ENCODE results near the gene RXFP3.
"Not testable (repeated sequence)": the region's sequence is repeated elsewhere in the genome, so short reads cannot be mapped to it uniquely, and the experiment has no call there.

RXFP3 gene

DNA sequence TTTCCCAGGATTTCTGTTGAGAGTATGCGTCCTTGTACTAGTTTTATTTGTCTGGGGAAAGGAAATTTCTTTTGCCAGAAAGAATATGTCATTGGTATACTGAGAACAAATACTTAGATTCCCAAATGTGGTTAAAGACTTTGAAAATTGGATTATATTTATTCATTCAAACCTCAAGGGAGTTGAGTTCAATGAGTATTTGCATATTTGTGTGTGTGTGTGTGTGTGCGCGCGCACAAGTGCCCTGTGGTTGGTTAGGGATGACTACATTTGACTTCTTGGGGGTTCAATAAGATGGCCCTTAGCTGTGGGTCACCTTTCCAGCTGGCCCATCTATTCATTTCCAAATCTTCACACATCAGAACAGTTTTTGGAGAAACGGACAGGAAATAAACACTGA is 4.9 kb downstream of the RXFP3 start:
- no peaks in the 10 kb centered on the region for H3K9me3 ChIP-seq (ENCODE audit: control insufficient read depth, insufficient read depth, low read length)
- H3K9ac ChIP-seq (ENCODE audit: low read depth, low read length) = no peak overlapping the region
- peaks cover 9% of the 10 kb centered on the region; the same call in 1 of the 2 replicates for H3K4me1 ChIP-seq (ENCODE audit: insufficient read depth, low read length)
- H3K36me3 ChIP-seq (ENCODE audit: insufficient read depth, low read length) = no peaks in the 10 kb centered on the region

DNA sequence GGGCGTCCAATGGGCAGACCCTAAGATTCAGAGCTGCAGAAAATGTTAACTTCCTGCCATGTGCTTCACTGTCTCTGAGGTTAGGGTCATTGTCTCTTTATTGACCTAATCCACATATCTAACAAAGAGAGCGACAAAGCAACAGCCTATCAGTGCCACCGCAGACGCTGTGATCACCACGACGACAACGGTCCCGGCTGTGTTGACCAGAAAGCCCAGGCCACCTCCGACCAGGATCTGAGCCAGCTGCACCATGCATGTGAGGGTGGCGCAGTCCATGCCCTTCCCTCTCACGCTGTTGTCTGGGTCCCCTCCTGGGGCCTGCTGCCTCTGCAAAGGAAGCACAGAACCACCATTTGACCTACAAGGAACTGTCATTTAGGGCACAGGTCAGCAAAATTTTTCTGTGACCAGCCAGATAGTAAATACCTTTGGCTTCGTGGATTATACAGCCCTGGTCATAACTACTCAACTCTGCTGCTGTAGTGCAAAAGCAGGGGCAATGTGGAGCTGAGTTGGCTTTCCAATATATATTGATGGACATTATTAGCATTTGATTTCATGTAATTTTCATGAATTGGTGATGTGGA is 8.5 kb downstream of the RXFP3 start:
- Histone ChIP-seq H3K9ac (ENCODE audit: low read depth, low read length) (no peak overlapping the region), H3K36me3 (ENCODE audit: insufficient read depth, low read length) (no peaks in the 10 kb centered on the region), H3K4me1 (ENCODE audit: insufficient read depth, low read length) (peaks cover 9% of the 10 kb centered on the region; the same call in 1 of the 2 replicates), H3K9me3 (ENCODE audit: control insufficient read depth, insufficient read depth, low read length) (no peaks in the 10 kb centered on the region)

DNA sequence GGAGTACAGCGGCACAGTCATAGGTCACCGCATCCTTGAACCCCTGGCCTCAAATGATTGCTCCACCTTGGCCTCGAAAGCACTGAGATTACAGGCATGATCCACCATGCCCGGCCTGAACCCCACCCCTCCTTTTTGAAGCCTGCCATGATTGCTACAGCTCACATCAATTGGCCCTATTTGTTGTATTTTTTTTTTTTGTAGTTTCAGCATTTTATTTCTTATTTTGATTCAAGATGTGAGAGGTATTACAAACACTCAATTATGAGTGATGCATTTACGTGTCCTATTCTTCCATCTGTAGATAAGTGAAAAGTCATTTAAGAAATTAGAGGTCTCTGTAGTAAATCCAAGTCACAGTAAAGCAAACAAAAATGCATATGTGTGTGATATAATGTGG is 16.0 kb downstream of the RXFP3 start:
- not testable (repeated sequence) for H3K36me3 ChIP-seq (ENCODE audit: insufficient read depth, low read length); H3K9me3 ChIP-seq (ENCODE audit: control insufficient read depth, insufficient read depth, low read length); H3K9ac ChIP-seq (ENCODE audit: low read depth, low read length); H3K4me1 ChIP-seq (ENCODE audit: insufficient read depth, low read length)

DNA sequence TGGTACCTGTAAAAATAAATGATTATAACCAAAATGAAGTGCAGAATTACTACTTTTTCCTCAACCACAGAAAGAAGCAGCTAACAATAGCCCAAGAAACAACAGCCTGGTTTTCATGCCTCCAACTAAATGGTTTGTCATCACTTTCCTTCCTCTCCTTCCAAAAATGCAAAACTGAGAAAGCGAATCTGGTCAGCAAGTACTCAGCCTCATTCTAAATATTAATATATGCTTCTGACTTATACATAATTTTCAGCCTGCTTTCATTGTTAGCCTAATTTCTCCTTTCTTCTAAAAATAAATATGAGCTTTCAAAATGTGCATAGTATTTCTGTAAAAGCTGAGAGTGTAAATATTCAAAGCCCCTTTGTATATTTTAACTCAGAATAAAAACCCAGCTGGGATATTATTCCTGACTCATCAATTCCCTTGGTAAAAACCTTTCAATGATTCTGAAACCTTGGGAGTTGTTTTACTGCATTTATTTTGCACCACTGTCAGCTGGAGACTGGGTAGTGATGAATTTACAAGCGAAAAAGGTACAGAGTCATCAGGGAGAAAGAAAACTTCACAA is 21.5 kb downstream of the RXFP3 start:
- H3K9ac ChIP-seq (ENCODE audit: low read depth, low read length) = no peak overlapping the region
- H3K4me1 ChIP-seq (ENCODE audit: insufficient read depth, low read length) = no peaks in the 10 kb centered on the region
- H3K9me3 ChIP-seq (ENCODE audit: control insufficient read depth, insufficient read depth, low read length) = no peaks in the 10 kb centered on the region; the same call in 1 of the 2 replicates
- no peaks in the 10 kb centered on the region for H3K36me3 ChIP-seq (ENCODE audit: insufficient read depth, low read length)

DNA sequence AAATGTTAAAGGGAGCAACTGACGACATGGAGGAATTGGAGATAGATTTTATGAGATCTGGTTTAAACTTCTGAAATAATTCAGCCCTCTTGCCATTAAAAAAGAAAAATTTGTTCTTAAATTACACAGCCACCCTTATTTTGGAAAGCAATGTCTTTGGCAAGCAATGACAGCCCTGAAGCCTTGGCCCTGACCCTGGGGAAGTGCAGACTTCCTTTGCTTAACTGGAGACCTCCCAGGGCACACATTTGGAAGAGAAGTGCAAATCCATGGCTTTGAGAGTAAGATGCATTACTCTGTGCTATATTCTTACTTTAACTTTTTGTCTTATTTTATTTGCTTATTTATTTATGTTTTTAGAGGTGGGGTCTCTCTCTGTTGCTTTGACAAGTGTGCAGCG is 22.0 kb downstream of the RXFP3 start:
- no peaks in the 10 kb centered on the region for H3K4me1 ChIP-seq (ENCODE audit: insufficient read depth, low read length)
- no peak overlapping the region for H3K9ac ChIP-seq (ENCODE audit: low read depth, low read length)
- no peaks in the 10 kb centered on the region; the same call in 1 of the 2 replicates for H3K9me3 ChIP-seq (ENCODE audit: control insufficient read depth, insufficient read depth, low read length)
- no peaks in the 10 kb centered on the region for H3K36me3 ChIP-seq (ENCODE audit: insufficient read depth, low read length)

DNA sequence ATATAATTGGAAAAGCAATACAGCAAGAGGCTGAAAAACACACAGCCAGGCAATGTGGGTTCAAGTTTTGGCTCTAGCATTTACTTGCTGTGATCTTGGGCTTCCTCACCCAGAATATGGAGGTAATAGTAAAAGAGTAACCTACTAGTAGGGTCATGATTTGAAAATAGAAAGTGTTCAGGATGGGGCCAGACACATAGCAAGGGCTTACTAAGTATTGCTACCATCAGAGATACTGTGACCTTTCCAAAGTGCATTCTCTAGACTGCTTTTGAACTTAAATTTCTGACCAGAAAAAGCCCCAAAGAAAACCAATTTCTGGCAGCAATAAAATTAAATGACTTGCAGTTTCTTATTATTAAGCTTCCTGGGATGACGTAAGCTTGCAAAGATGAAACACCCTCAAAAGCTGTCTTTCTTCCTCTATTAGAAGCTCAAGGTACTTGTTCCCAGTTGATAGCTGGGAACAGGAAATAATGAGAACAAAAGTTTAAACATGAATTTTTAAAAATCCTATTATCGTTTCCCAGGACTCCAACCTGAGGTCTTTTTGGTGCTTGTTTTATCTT is 28.0 kb downstream of the RXFP3 start:
- Histone ChIP-seq H3K36me3 (ENCODE audit: insufficient read depth, low read length) (no peaks in the 10 kb centered on the region), H3K9ac (ENCODE audit: low read depth, low read length) (no peak overlapping the region), H3K9me3 (ENCODE audit: control insufficient read depth, insufficient read depth, low read length) (no peaks in the 10 kb centered on the region), H3K4me1 (ENCODE audit: insufficient read depth, low read length) (no peaks in the 10 kb centered on the region)

DNA sequence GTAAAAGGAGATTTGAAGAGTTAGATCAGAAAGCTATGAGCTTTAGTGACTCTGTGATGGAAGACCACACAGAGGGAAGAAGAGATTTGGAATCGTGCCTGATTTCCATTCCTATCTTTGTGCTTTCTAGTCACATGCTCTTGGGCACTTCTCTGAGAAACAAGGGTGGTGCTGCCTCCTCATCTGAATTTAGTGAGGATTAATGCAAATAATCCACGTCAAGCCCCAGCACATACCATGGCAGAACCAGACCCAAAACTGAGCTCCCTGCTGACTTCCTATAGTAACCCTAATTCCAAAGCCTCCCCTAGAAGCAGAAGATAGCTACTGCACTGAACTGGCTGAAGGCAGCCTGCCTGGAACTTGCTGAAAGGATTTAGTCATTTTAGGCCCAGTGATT is 30.6 kb downstream of the RXFP3 start:
- Histone ChIP-seq H3K9ac (ENCODE audit: low read depth, low read length) (no peak overlapping the region), H3K4me1 (ENCODE audit: insufficient read depth, low read length) (peaks cover 3% of the 10 kb centered on the region; the same call in 1 of the 2 replicates), H3K9me3 (ENCODE audit: control insufficient read depth, insufficient read depth, low read length) (no peaks in the 10 kb centered on the region), H3K36me3 (ENCODE audit: insufficient read depth, low read length) (no peaks in the 10 kb centered on the region)

DNA sequence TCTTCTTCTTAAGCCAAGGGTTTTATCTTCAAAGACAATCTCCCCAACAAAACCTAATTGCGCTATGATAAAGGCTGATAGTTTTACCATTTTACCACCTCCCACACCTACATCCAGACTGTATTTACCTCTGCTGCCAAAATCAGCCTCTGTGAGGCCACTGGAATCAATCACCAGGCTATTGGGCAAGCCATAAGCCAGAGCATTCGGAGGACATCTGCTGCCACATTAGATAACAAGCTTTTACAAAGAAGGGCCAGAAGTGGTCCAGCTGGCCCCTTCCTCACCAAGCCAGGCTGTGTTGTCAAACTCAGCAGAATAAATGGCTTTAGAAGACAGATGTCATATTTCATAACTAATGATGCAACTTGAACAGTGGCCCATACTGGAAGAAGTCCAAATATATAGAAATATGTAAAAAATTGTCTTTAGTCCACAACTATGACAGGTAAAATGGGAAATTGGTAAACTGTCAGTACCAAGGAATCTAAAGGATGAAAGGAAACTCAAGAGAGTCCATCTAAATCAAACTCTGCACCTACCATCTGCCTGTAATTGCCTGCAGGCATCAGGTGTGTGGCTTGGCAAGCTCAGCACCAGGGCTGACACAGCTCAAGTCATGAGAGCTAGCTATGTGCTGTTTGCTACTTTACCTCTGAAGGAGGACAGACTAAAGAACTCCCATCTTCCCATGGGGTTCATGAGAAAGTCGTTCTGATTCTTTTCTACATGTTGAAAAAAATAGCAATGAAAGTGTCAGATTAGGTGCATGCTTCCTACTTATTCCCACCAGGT is 32.2 kb downstream of the RXFP3 start:
- Histone ChIP-seq H3K4me1 (ENCODE audit: insufficient read depth, low read length) (peaks cover 7% of the 10 kb centered on the region; the same call in 1 of the 2 replicates), H3K9ac (ENCODE audit: low read depth, low read length) (no peak overlapping the region), H3K9me3 (ENCODE audit: control insufficient read depth, insufficient read depth, low read length) (no peaks in the 10 kb centered on the region), H3K36me3 (ENCODE audit: insufficient read depth, low read length) (no peaks in the 10 kb centered on the region)

DNA sequence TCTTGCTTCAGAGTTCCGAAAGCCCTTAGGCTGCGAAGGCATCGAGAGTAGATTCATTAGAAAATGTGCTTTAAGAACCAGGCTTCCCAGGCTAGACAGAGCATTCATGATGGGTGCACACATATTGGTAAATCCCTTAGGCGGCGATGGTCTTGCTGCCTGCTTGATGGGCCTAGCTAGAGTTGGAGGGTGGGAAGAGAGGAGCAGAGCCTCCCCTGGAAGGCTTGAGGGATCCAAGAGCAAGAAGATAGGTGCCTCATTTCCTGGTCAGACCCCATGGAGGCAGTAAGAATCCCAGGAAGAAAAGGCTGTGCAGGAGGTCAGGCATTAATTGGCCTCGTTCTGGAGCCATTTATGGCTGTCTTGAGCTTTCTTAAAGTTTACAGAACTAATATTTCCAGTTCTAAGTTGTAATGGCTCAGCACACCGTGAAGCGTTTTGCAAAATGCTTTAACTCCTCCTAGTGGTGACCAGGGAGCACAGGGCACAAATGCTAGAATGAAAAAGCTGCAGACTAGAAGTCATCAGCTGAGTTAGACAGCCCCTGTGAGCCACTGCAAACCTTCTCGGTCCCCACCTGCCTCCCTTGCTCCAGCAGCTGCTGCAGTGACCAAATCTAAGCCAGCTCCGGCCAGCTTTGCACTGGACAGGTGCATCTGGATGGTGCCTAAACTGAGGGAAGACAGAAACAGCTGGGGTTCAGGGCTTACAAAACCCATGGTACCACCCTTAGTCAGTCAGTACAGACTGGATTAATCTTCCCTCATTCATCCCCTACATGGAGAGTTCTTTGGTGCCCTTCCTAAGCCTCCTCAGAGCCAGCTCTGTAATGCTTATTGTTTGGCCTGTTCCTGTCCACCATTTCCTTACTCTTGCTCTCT is 33.6 kb downstream of the RXFP3 start:
- no peaks in the 10 kb centered on the region for H3K36me3 ChIP-seq (ENCODE audit: insufficient read depth, low read length)
- H3K9ac ChIP-seq (ENCODE audit: low read depth, low read length) = no peak overlapping the region
- H3K4me1 ChIP-seq (ENCODE audit: insufficient read depth, low read length) = peaks cover 8% of the 10 kb centered on the region
- no peaks in the 10 kb centered on the region for H3K9me3 ChIP-seq (ENCODE audit: control insufficient read depth, insufficient read depth, low read length)

DNA sequence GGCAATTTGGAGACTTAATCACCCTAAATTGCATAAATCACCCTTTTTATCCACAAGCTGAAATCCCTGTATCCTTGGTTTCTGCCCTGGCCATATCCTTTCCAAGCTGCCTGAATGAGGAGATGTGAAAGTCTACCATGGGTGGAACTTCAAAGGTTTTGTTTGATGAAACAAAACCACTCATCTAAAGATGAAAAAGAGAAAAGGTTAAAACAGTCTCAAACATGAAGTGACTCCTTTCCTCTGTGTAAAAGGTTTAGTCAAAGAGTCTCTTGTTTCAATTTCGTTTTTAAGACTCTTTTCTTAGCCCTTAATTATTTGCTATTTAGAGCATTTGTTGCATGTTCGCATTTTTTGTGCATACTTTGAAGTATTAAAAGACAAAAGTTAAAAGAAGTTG is 37.1 kb downstream of the RXFP3 start:
- Histone ChIP-seq H3K9ac (ENCODE audit: low read depth, low read length) (no peak overlapping the region), H3K9me3 (ENCODE audit: control insufficient read depth, insufficient read depth, low read length) (no peaks in the 10 kb centered on the region), H3K4me1 (ENCODE audit: insufficient read depth, low read length) (peaks cover 24% of the 10 kb centered on the region), H3K36me3 (ENCODE audit: insufficient read depth, low read length) (no peaks in the 10 kb centered on the region)

DNA sequence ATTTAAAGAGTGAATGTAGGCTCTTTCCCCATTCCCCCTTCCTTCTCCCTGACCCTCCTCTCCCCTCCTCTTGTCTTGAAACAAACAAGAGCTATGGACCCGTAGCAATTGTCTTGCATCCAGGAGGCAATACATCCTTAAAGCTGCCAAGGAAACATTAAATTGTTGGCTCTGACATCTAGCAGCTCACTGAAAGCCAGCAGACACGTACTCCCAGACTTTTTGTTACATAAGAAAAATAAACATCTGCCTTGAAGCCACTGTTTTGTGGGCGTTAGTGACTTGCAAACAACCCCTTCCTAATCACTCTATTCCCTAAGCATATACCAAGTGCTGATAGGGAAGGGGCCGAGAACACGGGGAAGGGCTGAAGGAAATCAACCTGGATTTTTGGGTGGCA is 39.7 kb downstream of the RXFP3 start:
- H3K9me3 ChIP-seq (ENCODE audit: control insufficient read depth, insufficient read depth, low read length) = no peaks in the 10 kb centered on the region
- no peak overlapping the region for H3K9ac ChIP-seq (ENCODE audit: low read depth, low read length)
- no peaks in the 10 kb centered on the region for H3K36me3 ChIP-seq (ENCODE audit: insufficient read depth, low read length)

DNA sequence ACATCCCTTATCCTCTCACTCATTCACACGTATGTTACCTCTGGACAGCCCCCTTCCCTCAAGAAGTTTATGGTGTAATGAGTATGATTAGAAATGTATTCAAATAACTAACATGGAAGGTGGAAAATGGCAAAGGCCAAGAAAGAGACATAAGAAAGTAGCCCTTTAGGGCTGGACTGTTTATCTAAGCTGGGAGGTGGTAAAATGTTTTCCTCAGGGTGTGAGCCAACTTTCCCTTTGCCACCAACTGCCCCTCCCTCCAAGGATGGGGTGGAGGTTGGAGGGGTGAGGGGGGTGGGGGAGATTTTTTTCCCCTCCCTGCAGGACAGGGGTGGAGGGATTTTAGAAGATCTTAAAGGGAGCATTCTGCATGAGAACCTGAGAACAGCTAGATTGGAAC is 40.1 kb downstream of the RXFP3 start:
- Histone ChIP-seq H3K9me3 (ENCODE audit: control insufficient read depth, insufficient read depth, low read length) (no peaks in the 10 kb centered on the region), H3K36me3 (ENCODE audit: insufficient read depth, low read length) (no peaks in the 10 kb centered on the region), H3K4me1 (ENCODE audit: insufficient read depth, low read length) (peaks cover 28% of the 10 kb centered on the region; the same call in 1 of the 2 replicates), H3K9ac (ENCODE audit: low read depth, low read length) (no peak overlapping the region)

More for the DNA sequence above, 39.7 kb downstream of the RXFP3 start:
- peaks cover 28% of the 10 kb centered on the region; the same call in 1 of the 2 replicates for H3K4me1 ChIP-seq (ENCODE audit: insufficient read depth, low read length)

DNA sequence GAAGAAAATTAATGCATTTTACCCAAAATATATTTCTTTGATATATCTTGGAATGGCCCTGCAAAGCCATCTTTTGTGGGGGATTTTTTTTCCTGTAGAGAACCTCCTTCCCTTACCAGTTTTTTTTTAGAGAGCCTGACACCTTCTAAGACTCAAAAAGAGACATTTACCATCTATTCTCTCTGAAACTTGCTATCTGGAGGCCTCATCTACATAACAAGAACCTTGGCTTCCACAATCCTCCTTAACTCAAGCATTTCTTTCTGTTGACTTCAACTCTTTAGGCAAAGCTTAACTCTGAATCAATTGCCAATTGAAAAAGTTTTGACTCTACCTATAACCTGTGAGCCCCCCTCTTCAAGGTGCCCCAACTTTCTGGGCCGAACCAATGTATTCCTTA is 42.1 kb downstream of the RXFP3 start:
- H3K9me3 ChIP-seq (ENCODE audit: control insufficient read depth, insufficient read depth, low read length) = no peaks in the 10 kb centered on the region
- no peak overlapping the region for H3K9ac ChIP-seq (ENCODE audit: low read depth, low read length)
- peaks cover 25% of the 10 kb centered on the region; the same call in 1 of the 2 replicates for H3K4me1 ChIP-seq (ENCODE audit: insufficient read depth, low read length)
- H3K36me3 ChIP-seq (ENCODE audit: insufficient read depth, low read length) = no peaks in the 10 kb centered on the region

DNA sequence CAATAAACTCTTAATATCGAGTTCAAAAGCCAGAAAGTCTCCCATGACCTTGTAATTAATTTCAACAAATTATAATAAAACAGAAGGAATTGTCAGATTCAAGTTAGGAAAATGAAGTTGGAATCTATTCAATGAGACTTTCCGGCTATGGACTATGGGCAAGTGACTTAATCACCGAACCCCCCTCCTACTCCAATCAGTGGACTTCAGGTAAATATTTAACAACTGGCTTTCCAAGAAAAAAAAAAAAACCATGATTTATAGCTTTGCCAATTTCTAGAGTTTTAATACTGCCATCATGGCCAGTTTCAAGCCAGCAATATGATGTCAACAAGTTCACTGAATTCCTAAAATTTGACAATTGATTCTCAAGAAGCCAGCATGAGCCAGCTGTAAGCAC is 43.8 kb downstream of the RXFP3 start:
- Histone ChIP-seq H3K9ac (ENCODE audit: low read depth, low read length) (no peak overlapping the region), H3K36me3 (ENCODE audit: insufficient read depth, low read length) (no peaks in the 10 kb centered on the region), H3K4me1 (ENCODE audit: insufficient read depth, low read length) (peaks cover 22% of the 10 kb centered on the region), H3K9me3 (ENCODE audit: control insufficient read depth, insufficient read depth, low read length) (no peaks in the 10 kb centered on the region)

All from ES-I3 (cell line).